Osteocyte (in vitro differentiated cells): ENCODE results near the gene SYNRG. TPM values are rescaled to one million over a fixed set of nuclear protein-coding genes. Genes with fewer than 3 reads are reported as not detected.

Experiments
- DNase-seq: peaks from one replicate; pipeline ENCODE4 v3.0.0; 2021; ENCODE audit warnings: mixed read lengths; ENCODE audit not compliant: unreplicated experiment; ENCODE audit errors: extremely low spot score
- H3K27ac Mint-ChIP-seq: one replicate; pipeline ENCODE4 v1.8.0; 2021; ENCODE audit warnings: mild to moderate bottlenecking, mixed read lengths; ENCODE audit not compliant: unreplicated experiment
- H3K27me3 Mint-ChIP-seq: one replicate; pipeline ENCODE4 v1.8.0; 2021; ENCODE audit warnings: mixed read lengths; ENCODE audit not compliant: unreplicated experiment
- H3K36me3 Mint-ChIP-seq: one replicate; pipeline ENCODE4 v1.8.0; 2021; ENCODE audit warnings: mixed read lengths; ENCODE audit not compliant: unreplicated experiment
- H3K4me1 Mint-ChIP-seq: one replicate; pipeline ENCODE4 v1.8.0; 2021; ENCODE audit warnings: mixed read lengths; ENCODE audit not compliant: unreplicated experiment
- H3K4me3 Mint-ChIP-seq: one replicate; pipeline ENCODE4 v1.8.0; 2021; ENCODE audit warnings: mild to moderate bottlenecking, moderate library complexity, mixed read lengths; ENCODE audit not compliant: unreplicated experiment
- H3K9me3 Mint-ChIP-seq: one replicate; pipeline ENCODE4 v1.8.0; 2021; ENCODE audit warnings: mixed read lengths; ENCODE audit not compliant: unreplicated experiment
- CTCF ChIP-seq: fragments of 200-600 bp; sonication (generic); IDR thresholded peaks from 2 replicates; pipeline ENCODE4 v1.5.0; 2021; ENCODE audit warnings: antibody characterized with exemption, mild to moderate bottlenecking, moderate library complexity
- long read RNA-seq: library from polyadenylated mRNA; unstranded; transcript quantifications from one replicate; pipeline ENCODE4 v2.0.0, GENCODE V29; 2021
- total RNA-seq: library from RNA; stranded (reverse); gene quantifications from 2 replicates; pipeline ENCODE4 v1.2.1, GENCODE V29; 2021

Gene SYNRG
- total RNA-seq: 49.7 and 51.9 TPM in 2 replicates
- long read RNA-seq, partial matches to known transcripts: 5 of 10 reads
- long read RNA-seq, other reads (novel, unspliced or antisense): 5 of 10 reads

GRCh38 chr17:37609170-37610040, at the start of gene SYNRG:
Gene SYNRG, minus strand, starts transcription at chr17:37609418. Its CDS starts 63 bp downstream, at chr17:37609355.
- peak; percentile 58 for TF ChIP-seq CTCF
- H3K4me1 Mint-ChIP-seq: peaks cover 47% of the 10 kb centered on the region
- no peaks in the 10 kb centered on the region for H3K27me3 Mint-ChIP-seq
- H3K36me3 Mint-ChIP-seq: peaks cover 16% of the 10 kb centered on the region
- DNase-seq: peak; percentile 100
- H3K27ac Mint-ChIP-seq: peak within 1 kb of the TSS; percentile 95
- no peaks in the 10 kb centered on the region for H3K9me3 Mint-ChIP-seq
- peak within 1 kb of the TSS; percentile 86 for H3K4me3 Mint-ChIP-seq

- no peak for TF ChIP-seq CTCF
- DNase-seq: no peak
- H3K27ac Mint-ChIP-seq: no peak overlapping the region
- no peaks in the 10 kb centered on the region for H3K9me3 Mint-ChIP-seq
- H3K27me3 Mint-ChIP-seq: no peaks in the 10 kb centered on the region
- H3K4me1 Mint-ChIP-seq: no peaks in the 10 kb centered on the region
- H3K4me3 Mint-ChIP-seq: no peak overlapping the region
- no peaks in the 10 kb centered on the region for H3K36me3 Mint-ChIP-seq
These were observed 48.0 kb upstream of the SYNRG start for GRCh38 chr17:37657202-37657601.

GRCh38 chr17:37651849-37652248, 42.6 kb upstream of the SYNRG start:
- peaks cover 18% of the 10 kb centered on the region for H3K4me1 Mint-ChIP-seq
- no peak overlapping the region for H3K4me3 Mint-ChIP-seq
- H3K9me3 Mint-ChIP-seq: no peaks in the 10 kb centered on the region
- no peak for TF ChIP-seq CTCF
- no peak for DNase-seq
- no peak overlapping the region for H3K27ac Mint-ChIP-seq
- no peaks in the 10 kb centered on the region for H3K27me3 Mint-ChIP-seq
- no peaks in the 10 kb centered on the region for H3K36me3 Mint-ChIP-seq

GRCh38 chr17:37650419-37651003, 41.3 kb upstream of the SYNRG start:
- Mint-ChIP-seq H3K4me3 (no peak overlapping the region), H3K36me3 (no peaks in the 10 kb centered on the region), H3K27ac (no peak overlapping the region), H3K9me3 (no peaks in the 10 kb centered on the region), H3K27me3 (no peaks in the 10 kb centered on the region), H3K4me1 (peaks cover 18% of the 10 kb centered on the region)
- DNase-seq: no peak
- TF ChIP-seq CTCF: peak; percentile 67

GRCh38 chr17:37648555-37648954, 39.3 kb upstream of the SYNRG start:
- Mint-ChIP-seq H3K27ac (peak overlapping the region; percentile 72), H3K4me1 (peaks cover 23% of the 10 kb centered on the region), H3K36me3 (no peaks in the 10 kb centered on the region), H3K27me3 (no peaks in the 10 kb centered on the region), H3K4me3 (no peak overlapping the region), H3K9me3 (no peaks in the 10 kb centered on the region)
- no peak for TF ChIP-seq CTCF
- no peak for DNase-seq
